GM18498 (cell line): ENCODE measurements around the gene DPM1.

Source experiments
- ATAC-seq: cut with Tn5 transposase; IDR thresholded peaks from one replicate; pipeline ENCODE4 v1.9.1; 2021; ENCODE audit warnings: mild to moderate bottlenecking, moderate library complexity; ENCODE audit not compliant: unreplicated experiment

Gene DPM1

DNA sequence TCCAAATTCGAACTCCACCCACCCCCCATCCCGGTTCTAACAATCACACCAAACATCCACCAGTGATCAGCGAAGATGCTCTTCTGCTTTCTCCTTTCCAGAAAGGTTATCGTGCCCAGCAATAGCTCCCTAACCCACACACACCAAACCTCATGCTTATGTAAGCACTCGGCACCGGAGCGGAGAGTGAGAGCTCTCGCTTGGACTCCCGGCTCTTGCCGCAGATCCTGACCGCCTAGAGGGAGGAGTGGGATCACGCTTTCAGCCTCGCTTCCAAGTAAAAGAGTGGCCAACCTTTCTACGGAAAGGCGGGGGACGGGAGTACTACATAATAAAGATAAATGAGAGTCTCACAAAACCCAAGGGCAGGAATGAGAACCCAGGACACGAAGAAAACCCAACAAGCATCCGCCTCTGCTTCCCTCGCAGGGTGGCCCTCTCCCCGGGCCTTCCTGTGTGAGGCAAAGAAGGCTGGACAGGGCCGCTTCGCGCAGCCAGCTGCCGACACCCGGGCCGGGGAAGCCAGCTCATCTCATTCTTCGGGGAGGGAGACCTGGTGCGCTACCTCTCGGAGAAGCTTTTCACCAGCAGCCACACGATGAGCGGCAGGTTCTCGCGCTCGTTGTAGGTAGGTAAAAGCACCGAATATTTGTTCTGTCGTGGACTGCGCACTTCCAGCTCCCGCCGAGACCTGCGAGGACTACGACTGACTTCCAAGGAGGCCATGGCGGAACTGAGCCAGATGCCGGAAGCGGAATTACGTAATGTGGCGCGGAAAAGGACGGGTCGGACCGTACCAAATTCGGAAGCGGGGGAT lies at the start of gene DPM1:
DPM1 (minus strand) TSS at position 735 of the 817 bp plus-strand sequence; CDS start at position 726, 9 bp downstream.
- ATAC-seq: peak; percentile 87

DNA sequence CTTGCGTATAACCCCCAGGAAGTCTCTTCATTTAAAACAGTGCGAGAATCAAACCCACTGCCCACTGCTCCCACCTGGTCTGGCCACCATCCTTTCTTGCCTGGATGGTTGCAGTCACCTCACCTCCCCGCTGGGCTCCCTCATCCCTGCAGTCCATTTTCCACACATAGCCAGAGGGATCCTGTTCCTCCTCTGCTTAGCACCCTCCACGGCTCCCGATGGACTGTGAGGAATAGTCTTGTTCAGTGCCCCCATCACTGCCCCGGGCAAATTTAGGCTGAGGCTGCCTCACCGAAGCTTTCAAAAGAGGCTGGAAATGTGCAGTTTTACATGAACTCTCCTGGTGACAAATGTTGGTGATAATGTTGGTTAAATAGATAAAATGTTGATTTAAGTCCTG lies 46.9 kb upstream of the DPM1 start:
- no peak for ATAC-seq

- no peak for ATAC-seq
These were observed 46.4 kb upstream of the DPM1 start for GRCh38 chr20:51004781-51005180.

GRCh38 chr20:51004305-51004727 lies 46.0 kb upstream of the DPM1 start:
- ATAC-seq: no peak

GRCh38 chr20:51003753-51004152 lies 45.4 kb upstream of the DPM1 start:
- ATAC-seq: no peak

- no peak for ATAC-seq
These were observed 44.3 kb upstream of the DPM1 start for GRCh38 chr20:51002633-51003032.

- no peak for ATAC-seq
These were observed 43.3 kb upstream of the DPM1 start for GRCh38 chr20:51001430-51002265.

DNA sequence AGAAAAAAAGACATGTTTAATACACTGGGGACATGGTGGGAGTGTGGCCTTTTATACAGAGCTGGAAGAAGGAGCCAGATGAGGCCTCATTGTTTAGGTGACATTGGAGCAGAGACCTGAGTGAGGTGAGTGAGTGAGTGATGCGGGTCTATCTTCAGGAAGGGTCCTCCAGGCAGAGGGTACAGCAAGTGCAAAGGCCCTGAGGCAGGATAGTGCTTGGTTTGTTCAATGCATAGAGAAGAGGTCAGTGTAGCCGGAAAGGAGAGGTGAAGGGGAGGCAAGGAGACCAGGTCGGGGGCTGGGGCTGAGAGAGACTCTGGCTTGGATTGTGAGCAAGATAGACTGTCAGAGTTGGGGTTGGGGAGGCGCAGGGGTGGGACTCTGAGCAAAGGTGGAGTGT lies 41.0 kb upstream of the DPM1 start:
- ATAC-seq: no peak

- no peak for ATAC-seq
These were observed 38.9 kb upstream of the DPM1 start for GRCh38 chr20:50996901-50997865.

DNA sequence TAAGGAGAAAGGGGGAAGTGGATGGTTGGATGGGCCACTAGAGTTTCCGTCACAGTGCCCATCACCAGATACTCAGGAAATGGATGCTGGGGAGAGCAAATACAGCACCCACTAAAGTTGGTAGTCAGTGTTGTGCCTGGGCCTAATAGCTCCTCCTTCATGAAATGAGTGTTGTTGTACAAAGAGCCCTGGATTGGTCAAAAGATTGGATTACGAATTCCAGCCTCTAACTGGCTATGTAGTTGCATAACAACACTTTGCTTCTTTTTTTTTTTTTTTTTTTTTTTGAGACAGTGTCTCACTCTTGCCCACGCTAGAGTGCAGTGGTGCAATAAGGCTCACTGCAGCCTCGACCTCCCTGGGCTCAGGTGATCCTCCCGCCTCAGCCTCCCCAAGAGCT lies 37.2 kb upstream of the DPM1 start:
- no peak for ATAC-seq

GRCh38 chr20:50993876-50994275 lies 35.5 kb upstream of the DPM1 start:
- no peak for ATAC-seq

DNA sequence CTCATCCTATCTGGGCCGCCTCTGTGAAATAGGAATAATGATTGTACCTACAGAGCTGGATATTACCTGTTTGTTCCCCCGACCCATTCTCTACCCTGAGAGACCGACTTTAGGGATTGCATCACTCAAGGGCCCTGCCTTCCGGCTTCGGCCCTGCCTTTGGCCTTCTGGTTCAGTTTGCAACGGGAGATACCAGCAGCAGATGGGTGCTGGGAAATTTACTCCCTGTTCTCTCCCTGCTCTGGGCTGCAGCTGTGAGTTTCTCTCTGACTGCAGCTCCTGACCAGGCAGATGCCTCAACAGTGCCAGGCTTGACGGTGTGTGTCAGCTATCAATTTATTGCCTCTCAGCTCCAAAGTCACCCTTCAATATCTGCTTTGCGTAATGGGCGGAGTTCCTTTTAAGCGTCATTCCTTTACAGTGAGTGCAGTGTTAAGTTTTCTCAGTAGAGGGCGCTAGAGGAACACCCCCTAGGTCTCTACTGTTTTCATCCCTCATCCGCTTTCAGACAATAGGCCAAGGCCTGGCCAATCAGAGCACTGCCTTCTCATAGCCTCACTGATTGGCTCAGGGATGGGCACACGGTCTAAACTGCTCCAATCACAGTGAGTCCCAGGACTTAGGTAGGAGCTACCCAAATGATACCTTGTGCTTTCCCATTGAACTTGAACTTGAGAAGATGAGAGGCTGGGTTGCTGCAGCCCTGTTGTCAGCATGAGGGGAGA lies 34.6 kb upstream of the DPM1 start:
- ATAC-seq: peak; percentile 72

- no peak for ATAC-seq
These were observed 34.0 kb upstream of the DPM1 start for GRCh38 chr20:50992336-50992732.

DNA sequence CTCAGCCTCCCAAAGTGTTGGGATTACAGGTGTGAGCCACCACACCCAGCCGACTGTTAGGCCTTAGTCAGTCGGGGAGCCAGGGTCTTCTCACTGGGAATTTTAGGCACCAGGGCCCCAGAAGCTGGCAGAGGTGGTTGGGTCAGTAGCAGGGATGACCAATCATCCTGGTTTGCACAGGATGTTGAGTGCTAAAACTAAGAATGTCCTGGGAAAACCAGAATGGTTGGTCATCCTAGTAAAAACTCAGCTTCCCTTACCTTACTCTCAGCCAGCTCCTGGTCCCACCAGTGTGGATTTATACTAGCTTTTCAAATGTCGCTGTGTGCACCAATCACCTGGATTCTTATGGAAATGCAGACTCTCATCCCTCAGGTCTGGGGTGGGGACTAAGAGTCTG lies 32.7 kb upstream of the DPM1 start:
- ATAC-seq: no peak

GRCh38 chr20:50987493-50988210 lies 29.3 kb upstream of the DPM1 start:
- ATAC-seq: peak; percentile 60

DNA sequence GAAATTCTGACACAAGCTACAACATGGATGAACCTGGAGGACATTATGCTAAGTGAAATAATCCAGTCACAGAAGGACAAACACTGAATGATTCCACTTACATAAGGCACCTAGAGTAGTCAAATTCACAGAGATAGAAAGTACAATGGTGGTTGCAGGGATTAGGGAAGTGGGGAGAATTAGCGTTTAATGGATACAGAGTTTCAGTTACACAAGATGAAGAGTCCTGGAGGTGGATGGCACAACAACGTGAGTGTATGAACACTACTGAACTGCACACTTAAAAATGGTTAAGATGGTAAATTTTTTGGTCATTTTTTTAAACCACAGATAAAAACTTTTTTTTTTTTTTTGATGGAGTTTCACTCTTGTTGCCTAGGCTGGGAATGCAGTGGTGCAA lies 25.0 kb upstream of the DPM1 start:
- ATAC-seq: no peak

- no peak for ATAC-seq
These were observed 24.0 kb upstream of the DPM1 start for GRCh38 chr20:50982363-50982762.

DNA sequence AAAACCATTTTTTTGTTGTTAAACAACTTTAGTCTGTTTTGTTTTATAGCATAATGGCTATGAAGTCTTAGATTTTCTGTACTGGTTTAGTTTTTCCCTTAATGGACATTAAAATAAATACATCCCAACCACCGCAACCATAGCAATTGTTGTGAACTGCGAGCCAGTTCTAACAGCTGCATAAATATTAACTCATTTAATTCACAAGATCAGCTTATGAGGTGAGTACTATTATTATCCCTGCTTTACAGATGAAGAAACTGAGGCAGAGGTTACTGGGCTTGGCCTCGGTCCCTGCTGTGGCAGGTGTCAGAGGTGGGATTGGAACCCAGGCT lies 23.3 kb upstream of the DPM1 start:
- no peak for ATAC-seq

DNA sequence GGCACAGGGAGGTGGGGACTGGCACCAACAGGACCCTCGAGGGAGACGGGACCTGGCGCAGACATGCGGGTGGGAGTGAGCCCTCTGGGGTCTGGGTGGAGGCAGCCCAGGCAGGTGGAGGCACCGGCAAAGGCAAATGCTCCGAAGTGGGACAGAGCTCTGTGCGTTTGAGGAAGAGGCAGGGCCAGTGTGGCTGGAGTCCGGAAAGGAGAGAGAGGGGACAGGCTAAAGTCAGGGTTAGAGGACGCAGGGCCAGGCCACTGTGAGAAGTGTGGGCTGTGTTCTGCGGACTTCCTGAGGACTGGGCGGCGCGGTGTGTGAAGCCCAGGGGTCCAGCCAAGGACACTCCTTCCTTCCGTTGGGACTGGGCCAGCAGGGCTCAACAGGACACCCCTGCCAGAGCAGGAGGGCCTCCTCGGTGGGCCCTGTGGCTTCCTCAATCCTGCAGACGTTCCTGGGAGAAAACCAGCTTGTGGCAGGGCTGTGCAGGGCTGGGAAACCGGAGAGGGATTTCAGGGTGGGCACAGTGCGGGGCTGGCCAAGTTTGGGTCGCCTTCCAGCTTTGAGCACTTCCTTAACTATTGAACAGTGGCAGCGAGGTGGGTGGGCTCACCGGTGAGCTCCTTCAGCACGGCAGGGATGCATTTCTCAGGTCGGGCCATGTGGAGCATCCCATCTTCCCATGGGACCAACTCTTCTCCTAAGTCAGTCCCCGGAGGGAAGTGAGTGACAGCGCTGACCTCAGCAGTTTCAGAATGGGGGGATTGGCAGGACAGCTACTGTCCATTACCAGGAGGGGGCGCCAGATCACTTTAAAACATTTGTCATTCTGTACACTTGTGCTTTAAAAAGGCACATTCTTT lies 22.8 kb upstream of the DPM1 start:
- no peak for ATAC-seq
